Keratinocyte (primary cell): ENCODE results near the gene SRPK2.

Source experiments
- CTCF ChIP-seq, 3 experiments: IDR thresholded peaks in 1 of 3; conservative IDR thresholded peaks in 1 of 3; optimal IDR thresholded peaks in 1 of 3; 2 replicates in 2 of 3; 3 replicates in 1 of 3; pipeline versions ENCODE3 to v1.5.1; 2011; ENCODE audit warnings: low read length in 3 of 3, mild to moderate bottlenecking in 3 of 3, moderate library complexity in 2 of 3, control low read depth in 1 of 3, inconsistent platforms in 1 of 3; ENCODE audit not compliant: insufficient read depth in 2 of 3; ENCODE audit errors: extremely low read depth in 1 of 3
- EZH2 ChIP-seq: IDR thresholded peaks from one replicate; pipeline ENCODE4 v1.6.1; 2012; ENCODE audit warnings: inconsistent platforms, mild to moderate bottlenecking, low read length, moderate library complexity

DNA sequence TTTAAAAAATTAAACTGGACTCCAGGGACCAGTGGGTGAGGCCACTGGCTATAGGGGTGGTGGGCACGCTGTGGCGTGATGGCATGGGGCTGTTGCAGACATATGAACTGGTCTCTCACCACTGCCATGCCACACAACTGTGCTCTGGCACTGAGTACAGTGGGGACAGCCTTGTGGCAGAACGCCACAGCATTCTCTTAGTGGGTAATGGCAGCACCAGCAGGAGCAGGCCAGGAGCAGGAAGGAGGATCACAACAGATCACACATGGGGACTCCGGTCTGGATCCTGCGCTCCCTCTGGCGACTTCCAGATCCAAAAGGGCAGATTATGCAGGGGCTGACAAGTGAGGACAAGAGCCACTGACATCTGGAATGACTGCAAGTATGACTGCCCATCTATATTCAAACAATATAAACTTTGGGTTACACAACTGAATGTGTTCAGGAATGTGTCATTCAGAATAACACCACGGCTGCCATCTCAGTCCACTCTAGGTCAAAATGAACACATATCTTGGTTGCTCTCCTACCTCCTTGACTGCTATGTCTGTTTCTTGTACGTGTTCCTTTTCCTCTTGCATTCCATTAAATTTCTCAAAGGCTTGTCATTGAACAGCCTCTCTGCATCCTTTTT lies 198.7 kb downstream of the SRPK2 start:
- TF ChIP-seq CTCF (optimal IDR thresholded peaks at IDR 0.05 in 1 of 3, IDR thresholded peaks at IDR 0.05 in 1 of 3, conservative IDR thresholded peaks at IDR 0.05 in 1 of 3; ENCODE audit: extremely low read depth in 1 of 3, insufficient read depth in 2 of 3, low read length in 3 of 3): no peak
- no peak for TF ChIP-seq EZH2
